ENCODE data around the gene BTBD19. TPM values are rescaled to one million over a fixed set of nuclear protein-coding genes. Genes with fewer than 3 reads are reported as not detected.
A peak's percentile ranks its signal among the peaks of the same experiment; 100 is the strongest.
"Not testable (repeated sequence)": the region's sequence is repeated elsewhere in the genome, so short reads cannot be mapped to it uniquely, and the experiment has no call there.

BTBD19 gene
- total RNA-seq, 1 experiment from 2014 or later, result 0.75 TPM

- Histone ChIP-seq H3K9me3 (ENCODE audit: low read length) (no peaks in the 10 kb centered on the region), H3K4me2 (ENCODE audit: low read depth, low read length, poor library complexity, severe bottlenecking) (peak overlapping the region; percentile 41), H4K20me1 (ENCODE audit: insufficient read depth, low read depth, low read length) (no peaks in the 10 kb centered on the region), H3K9ac (ENCODE audit: low read length) (peak overlapping the region; percentile 47; the same call in 1 of the 2 replicates), H3K27ac (ENCODE audit: low read length) (no peak overlapping the region), H3K27me3 (ENCODE audit: low read length) (no peaks in the 10 kb centered on the region), H3K9me2 (replicated peaks; ENCODE audit: insufficient read depth, low read length) (no peaks in the 10 kb centered on the region), H3K79me2 (ENCODE audit: low read length) (no peaks in the 10 kb centered on the region), H3K36me3 (ENCODE audit: insufficient read depth, low read length) (no peaks in the 10 kb centered on the region), H3K4me3 (ENCODE audit: low read length) (no peak overlapping the region), H3K4me1 (ENCODE audit: low read length) (peaks cover 4% of the 10 kb centered on the region), H2AFZ (ENCODE audit: low read length) (peak overlapping the region; percentile 81)
- DNase-seq, result peak; percentile 94
These were observed 27.7 kb downstream of the BTBD19 start for GRCh38 chr1:44835738-44836675.

GRCh38 chr1:44838294-44838693 lies 30.0 kb downstream of the BTBD19 start:
- H2AFZ ChIP-seq (ENCODE audit: low read length); H4K20me1 ChIP-seq (ENCODE audit: insufficient read depth, low read depth, low read length); H3K27me3 ChIP-seq (ENCODE audit: low read length); H3K79me2 ChIP-seq (ENCODE audit: low read length); H3K9me3 ChIP-seq (ENCODE audit: low read length); DNase-seq; H3K4me2 ChIP-seq (ENCODE audit: low read depth, low read length, poor library complexity, severe bottlenecking); H3K27ac ChIP-seq (ENCODE audit: low read length); H3K4me3 ChIP-seq (ENCODE audit: low read length); H3K4me1 ChIP-seq (ENCODE audit: low read length); H3K9me2 ChIP-seq (replicated peaks; ENCODE audit: insufficient read depth, low read length); H3K36me3 ChIP-seq (ENCODE audit: insufficient read depth, low read length); H3K9ac ChIP-seq (ENCODE audit: low read length): not testable (repeated sequence)

GRCh38 chr1:44839576-44839975 lies 31.3 kb downstream of the BTBD19 start:
- Histone ChIP-seq H3K9ac (ENCODE audit: low read length) (no peak overlapping the region), H3K27ac (ENCODE audit: low read length) (no peak overlapping the region), H3K4me1 (ENCODE audit: low read length) (peaks cover 4% of the 10 kb centered on the region), H3K9me3 (ENCODE audit: low read length) (no peaks in the 10 kb centered on the region), H4K20me1 (ENCODE audit: insufficient read depth, low read depth, low read length) (no peaks in the 10 kb centered on the region), H3K9me2 (replicated peaks; ENCODE audit: insufficient read depth, low read length) (no peaks in the 10 kb centered on the region), H3K27me3 (ENCODE audit: low read length) (no peaks in the 10 kb centered on the region), H3K4me2 (ENCODE audit: low read depth, low read length, poor library complexity, severe bottlenecking) (no peak overlapping the region), H3K79me2 (ENCODE audit: low read length) (no peaks in the 10 kb centered on the region), H3K36me3 (ENCODE audit: insufficient read depth, low read length) (no peaks in the 10 kb centered on the region), H2AFZ (ENCODE audit: low read length) (no peak overlapping the region), H3K4me3 (ENCODE audit: low read length) (no peak overlapping the region)
- no peak for DNase-seq

GRCh38 chr1:44842486-44842861 lies 34.2 kb downstream of the BTBD19 start:
- Histone ChIP-seq H2AFZ (ENCODE audit: low read length) (no peak overlapping the region), H3K9me3 (ENCODE audit: low read length) (no peaks in the 10 kb centered on the region), H3K9ac (ENCODE audit: low read length) (no peak overlapping the region), H3K4me3 (ENCODE audit: low read length) (no peak overlapping the region), H4K20me1 (ENCODE audit: insufficient read depth, low read depth, low read length) (no peaks in the 10 kb centered on the region), H3K36me3 (ENCODE audit: insufficient read depth, low read length) (no peaks in the 10 kb centered on the region), H3K4me1 (ENCODE audit: low read length) (no peaks in the 10 kb centered on the region), H3K79me2 (ENCODE audit: low read length) (no peaks in the 10 kb centered on the region), H3K27ac (ENCODE audit: low read length) (no peak overlapping the region), H3K27me3 (ENCODE audit: low read length) (no peaks in the 10 kb centered on the region), H3K4me2 (ENCODE audit: low read depth, low read length, poor library complexity, severe bottlenecking) (no peak overlapping the region), H3K9me2 (replicated peaks; ENCODE audit: insufficient read depth, low read length) (no peaks in the 10 kb centered on the region)
- DNase-seq, result no peak

GRCh38 chr1:44842862-44843655 lies 34.7 kb downstream of the BTBD19 start, which contains the start of gene PTCH2:
Gene PTCH2, minus strand, starts transcription at chr1:44843253. Its CDS starts 321 bp downstream, at chr1:44842932.
- H3K9ac ChIP-seq (ENCODE audit: low read length), result no peak within 1 kb of the TSS
- H3K79me2 ChIP-seq (ENCODE audit: low read length), result no peaks in the 10 kb centered on the region
- H3K4me1 ChIP-seq (ENCODE audit: low read length), result no peaks in the 10 kb centered on the region
- no peak for DNase-seq
- no peak within 1 kb of the TSS for H2AFZ ChIP-seq (ENCODE audit: low read length)
- no peaks in the 10 kb centered on the region for H3K27me3 ChIP-seq (ENCODE audit: low read length)
- H3K36me3 ChIP-seq (ENCODE audit: insufficient read depth, low read length), result no peaks in the 10 kb centered on the region
- H3K9me2 ChIP-seq (replicated peaks; ENCODE audit: insufficient read depth, low read length), result no peaks in the 10 kb centered on the region
- no peak within 1 kb of the TSS for H3K27ac ChIP-seq (ENCODE audit: low read length)
- no peaks in the 10 kb centered on the region for H3K9me3 ChIP-seq (ENCODE audit: low read length)
- H3K4me2 ChIP-seq (ENCODE audit: low read depth, low read length, poor library complexity, severe bottlenecking), result no peak within 1 kb of the TSS
- H4K20me1 ChIP-seq (ENCODE audit: insufficient read depth, low read depth, low read length), result no peaks in the 10 kb centered on the region
- no peak within 1 kb of the TSS for H3K4me3 ChIP-seq (ENCODE audit: low read length)

- H3K4me1 ChIP-seq (ENCODE audit: low read length), result no peaks in the 10 kb centered on the region
- no peaks in the 10 kb centered on the region for H4K20me1 ChIP-seq (ENCODE audit: insufficient read depth, low read depth, low read length)
- H3K79me2 ChIP-seq (ENCODE audit: low read length), result no peaks in the 10 kb centered on the region
- no peak overlapping the region for H3K27ac ChIP-seq (ENCODE audit: low read length)
- H3K36me3 ChIP-seq (ENCODE audit: insufficient read depth, low read length), result no peaks in the 10 kb centered on the region
- H3K9me3 ChIP-seq (ENCODE audit: low read length), result no peaks in the 10 kb centered on the region
- H3K9ac ChIP-seq (ENCODE audit: low read length), result no peak overlapping the region
- no peaks in the 10 kb centered on the region for H3K27me3 ChIP-seq (ENCODE audit: low read length)
- no peak overlapping the region for H3K4me2 ChIP-seq (ENCODE audit: low read depth, low read length, poor library complexity, severe bottlenecking)
- H3K4me3 ChIP-seq (ENCODE audit: low read length), result no peak overlapping the region
- H2AFZ ChIP-seq (ENCODE audit: low read length), result no peak overlapping the region
- no peaks in the 10 kb centered on the region for H3K9me2 ChIP-seq (replicated peaks; ENCODE audit: insufficient read depth, low read length)
- DNase-seq, result no peak
These were observed 38.7 kb downstream of the BTBD19 start for GRCh38 chr1:44846985-44847384.

- Histone ChIP-seq H3K9me3 (ENCODE audit: low read length) (no peaks in the 10 kb centered on the region), H3K9ac (ENCODE audit: low read length) (no peak overlapping the region)
These were observed 39.5 kb downstream of the BTBD19 start for GRCh38 chr1:44847845-44848244.

GRCh38 chr1:44848456-44849181 lies 40.3 kb downstream of the BTBD19 start:
- H3K4me2 ChIP-seq (ENCODE audit: low read depth, low read length, poor library complexity, severe bottlenecking), result no peak overlapping the region
- H3K9me3 ChIP-seq (ENCODE audit: low read length), result no peaks in the 10 kb centered on the region
- no peaks in the 10 kb centered on the region for H3K36me3 ChIP-seq (ENCODE audit: insufficient read depth, low read length)
- H3K79me2 ChIP-seq (ENCODE audit: low read length), result no peaks in the 10 kb centered on the region
- no peaks in the 10 kb centered on the region for H3K27me3 ChIP-seq (ENCODE audit: low read length)
- H3K9ac ChIP-seq (ENCODE audit: low read length), result no peak overlapping the region
- DNase-seq, result no peak
- no peaks in the 10 kb centered on the region for H3K9me2 ChIP-seq (replicated peaks; ENCODE audit: insufficient read depth, low read length)
- no peak overlapping the region for H3K27ac ChIP-seq (ENCODE audit: low read length)
- H2AFZ ChIP-seq (ENCODE audit: low read length), result no peak overlapping the region
- no peaks in the 10 kb centered on the region for H4K20me1 ChIP-seq (ENCODE audit: insufficient read depth, low read depth, low read length)
- no peak overlapping the region for H3K4me3 ChIP-seq (ENCODE audit: low read length)
- no peaks in the 10 kb centered on the region for H3K4me1 ChIP-seq (ENCODE audit: low read length)

More at GRCh38 chr1:44847845-44848244, 39.5 kb downstream of the BTBD19 start:
- H4K20me1 ChIP-seq (ENCODE audit: insufficient read depth, low read depth, low read length), result no peaks in the 10 kb centered on the region
- no peak overlapping the region for H3K4me2 ChIP-seq (ENCODE audit: low read depth, low read length, poor library complexity, severe bottlenecking)
- H3K4me3 ChIP-seq (ENCODE audit: low read length), result no peak overlapping the region
- H3K36me3 ChIP-seq (ENCODE audit: insufficient read depth, low read length), result no peaks in the 10 kb centered on the region
- H2AFZ ChIP-seq (ENCODE audit: low read length), result no peak overlapping the region
- H3K27me3 ChIP-seq (ENCODE audit: low read length), result no peaks in the 10 kb centered on the region
- H3K9me2 ChIP-seq (replicated peaks; ENCODE audit: insufficient read depth, low read length), result no peaks in the 10 kb centered on the region
- H3K79me2 ChIP-seq (ENCODE audit: low read length), result no peaks in the 10 kb centered on the region
- DNase-seq, result no peak
- no peak overlapping the region for H3K27ac ChIP-seq (ENCODE audit: low read length)
- no peaks in the 10 kb centered on the region for H3K4me1 ChIP-seq (ENCODE audit: low read length)

Data from Karpas-422 (cell line).